ENCODE results near the gene TSPAN9.

Gene TSPAN9

DNA sequence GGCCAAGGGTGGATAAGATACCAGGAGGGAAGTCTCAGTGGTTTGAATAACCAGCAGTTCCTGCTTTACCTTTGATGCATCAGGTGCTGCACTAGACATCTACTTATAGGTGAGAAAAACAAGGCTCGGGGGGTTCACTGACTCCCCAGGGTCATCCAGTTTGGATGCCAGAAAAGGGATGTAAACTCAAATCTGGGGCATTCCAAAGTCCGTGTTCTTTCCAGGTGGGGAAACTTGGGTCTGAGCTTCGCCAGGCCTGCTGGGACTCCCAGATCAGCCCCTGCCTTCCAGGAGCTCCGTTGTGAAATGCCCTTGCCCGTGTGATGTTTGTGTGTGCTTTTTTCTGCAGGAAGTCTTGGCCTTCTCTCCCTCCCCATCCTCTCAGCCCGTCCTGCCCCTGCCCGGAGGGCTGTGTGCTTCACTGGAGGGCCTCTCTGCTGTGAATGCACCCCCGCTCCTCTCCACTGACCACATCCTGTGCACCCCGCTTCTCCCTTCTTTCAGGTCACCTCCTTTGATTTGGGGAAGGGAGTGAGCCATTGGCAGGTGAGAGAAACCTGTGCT lies 42.1 kb downstream of the TSPAN9 start:
- DNase-seq (ENCODE audit: extremely low spot score): no peak
- TF ChIP-seq CTCF (IDR thresholded peaks at IDR 0.05; ENCODE audit: control extremely low read depth, extremely low read depth, low read depth, missing control alignments): no peak
- ChIA-PET CTCF (interaction anchor here (1.1 to 1.3 kb wide), 2 partner anchors 16 to 84 kb away, joined by 3 to 5 read pairs; no protein-coding TSS in a partner anchor), POLR2A (no interaction called here)

- no peak for DNase-seq (ENCODE audit: extremely low spot score)
- CTCF ChIA-PET: interaction anchor here (1.1 to 1.4 kb wide), 2 partner anchors 83 to 156 kb away, joined by 3 to 4 read pairs; no protein-coding TSS in a partner anchor
- TF ChIP-seq CTCF (IDR thresholded peaks at IDR 0.05; ENCODE audit: control extremely low read depth, extremely low read depth, low read depth, missing control alignments): no peak
- POLR2A ChIA-PET: no interaction called here
These were observed 42.8 kb downstream of the TSPAN9 start for GRCh38 chr12:3119756-3120601.

GRCh38 chr12:3120701-3121100 lies 43.5 kb downstream of the TSPAN9 start:
- CTCF ChIA-PET: interaction anchor here (1.4 kb wide), 2 partner anchors 16 to 155 kb away, joined by 3 to 4 read pairs; no protein-coding TSS in a partner anchor
- no peak for DNase-seq (ENCODE audit: extremely low spot score)
- TF ChIP-seq CTCF (IDR thresholded peaks at IDR 0.05; ENCODE audit: control extremely low read depth, extremely low read depth, low read depth, missing control alignments): no peak
- POLR2A ChIA-PET: no interaction called here

DNA sequence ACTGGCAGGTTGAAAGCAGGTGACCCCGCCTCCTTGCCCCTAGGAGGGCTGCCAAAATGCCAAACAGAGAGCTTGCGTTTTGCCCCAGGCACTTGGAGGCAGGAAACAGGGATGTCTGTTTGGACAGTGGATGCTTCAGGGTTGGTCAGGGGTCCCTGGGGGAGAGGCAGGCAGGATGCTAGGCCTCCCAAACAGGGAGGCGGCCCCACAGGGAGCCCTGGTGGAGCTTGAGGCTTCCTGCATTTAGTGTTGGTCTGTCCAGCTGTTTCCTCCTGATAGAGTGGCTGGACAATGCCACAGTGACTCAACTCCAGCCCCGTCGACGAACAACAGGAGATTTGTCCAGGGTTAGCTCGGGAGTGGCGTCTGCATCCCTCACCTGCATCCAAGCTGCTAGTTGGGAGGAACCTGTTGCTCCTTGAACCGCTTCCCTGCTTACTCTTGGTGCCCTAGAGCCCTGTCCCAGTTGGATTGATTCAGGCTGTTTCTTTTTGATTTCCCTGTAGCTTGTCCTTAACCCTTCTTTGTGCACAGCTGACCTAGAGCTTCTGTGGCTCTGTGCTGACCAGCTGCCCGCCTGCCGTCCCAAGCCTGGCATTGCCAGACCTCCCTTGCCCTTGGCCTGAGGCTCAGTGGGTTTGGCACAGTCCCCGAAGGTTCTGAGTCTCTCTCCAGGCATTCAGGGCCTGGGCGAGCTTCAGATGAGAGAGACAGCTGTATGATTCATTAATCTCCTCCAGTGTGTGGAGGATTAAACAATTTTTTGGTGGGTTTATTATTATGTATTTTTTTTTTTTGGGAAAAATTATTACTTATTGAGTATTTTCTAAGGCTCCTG lies 45.9 kb downstream of the TSPAN9 start:
- DNase-seq (ENCODE audit: extremely low spot score): no peak
- POLR2A ChIA-PET: interaction anchor here (0.6 kb wide), 1 partner anchor 71 kb away, joined by 4 read pairs; no protein-coding TSS in a partner anchor
- TF ChIP-seq CTCF (IDR thresholded peaks at IDR 0.05; ENCODE audit: control extremely low read depth, extremely low read depth, low read depth, missing control alignments): no peak
- CTCF ChIA-PET: interaction anchor here (0.7 to 1.9 kb wide), 9 partner anchors 10 to 680 kb away, joined by 3 to 8 read pairs (median 3); no protein-coding TSS in a partner anchor

- ChIA-PET CTCF (interaction anchor here (0.9 to 1.9 kb wide), 7 partner anchors 11 to 177 kb away, joined by 3 to 8 read pairs (median 4); no protein-coding TSS in a partner anchor), POLR2A (interaction anchor here (0.6 kb wide), 1 partner anchor 72 kb away, joined by 4 read pairs; no protein-coding TSS in a partner anchor)
- DNase-seq (ENCODE audit: extremely low spot score): no peak
- TF ChIP-seq CTCF (IDR thresholded peaks at IDR 0.05; ENCODE audit: control extremely low read depth, extremely low read depth, low read depth, missing control alignments): no peak
These were observed 46.5 kb downstream of the TSPAN9 start for GRCh38 chr12:3123729-3124128.

DNA sequence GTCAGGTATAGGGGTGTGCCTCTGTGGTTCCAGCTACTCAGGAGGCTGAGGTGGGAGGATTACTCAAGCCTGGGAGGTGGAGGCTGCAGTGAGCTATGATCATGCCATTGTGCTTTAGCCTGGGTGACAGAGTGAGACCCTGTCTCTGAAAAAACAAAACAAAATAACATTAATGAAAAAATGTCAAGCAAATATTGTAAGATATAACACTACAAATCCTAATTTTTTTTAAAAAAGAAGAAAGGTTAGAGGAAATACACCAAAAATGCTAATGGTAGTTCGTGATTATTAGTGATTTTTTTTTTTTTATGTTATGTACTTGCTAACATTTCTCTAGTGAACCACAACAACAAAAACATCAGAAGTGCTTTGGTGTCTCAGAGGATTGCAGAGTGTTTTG lies 47.7 kb downstream of the TSPAN9 start:
- no peak for TF ChIP-seq CTCF (IDR thresholded peaks at IDR 0.05; ENCODE audit: control extremely low read depth, extremely low read depth, low read depth, missing control alignments)
- ChIA-PET CTCF (interaction anchor here (1.5 kb wide), 1 partner anchor 150 kb away, joined by 4 read pairs; no protein-coding TSS in a partner anchor), POLR2A (no interaction called here)
- no peak for DNase-seq (ENCODE audit: extremely low spot score)
